HCT116 (cell line): ENCODE measurements around the gene TCF12. TPM values are rescaled to one million over a fixed set of nuclear protein-coding genes. Genes with fewer than 3 reads are reported as not detected.

Experiments
- ATAC-seq: fragments of 200-7000 bp; cut with Tn5 transposase; 2 replicates; pipeline ENCODE4 v1.9.1; 2020; ENCODE audit warnings: mild to moderate bottlenecking, moderate library complexity
- BruUV-seq: library from RNA; stranded (reverse); fragments of 400-500 nt; replicated peaks from 2 replicates; lab custom pipeline; 2021; lab: Mats Ljungman, UMichigan
- CTCF ChIA-PET: fragments of 300-600 bp; sonication (Branson Sonifier 250); formaldehyde crosslinking; loops from one replicate; lab custom pipeline; 2021; ENCODE audit warnings: antibody characterized with exemption; lab: Charles Lee
- POLR2A ChIA-PET: fragments of 300-600, 350-600 bp; sonication (Branson Sonifier 250); formaldehyde crosslinking; loops from one replicate; lab custom pipeline; 2021; ENCODE audit warnings: antibody characterized with exemption; lab: Charles Lee
- RAD21 ChIA-PET, 2 experiments: fragments of 300-600 bp; sonication (Branson Sonifier 250); formaldehyde crosslinking; loops; one replicate each; lab custom pipeline; 2023; ENCODE audit warnings: low total read pairs in 2 of 2; ENCODE audit not compliant: uncharacterized antibody in 2 of 2, unreplicated experiment in 2 of 2, low non-redundant PET in 1 of 2; lab: Charles Lee
- DNase-seq: peaks from one replicate; pipeline ENCODE4 v3.0.0-alpha.2; 2010; ENCODE audit warnings: low read depth, low spot score
- H2AFZ ChIP-seq: fragments of 200-600 bp; shearing (Covaris generic), sonication (generic); 2 replicates; pipeline ENCODE4 v1.6.1; 2017; ENCODE audit warnings: low read depth, mixed run types, mixed read lengths, antibody characterized with exemption, low read length; ENCODE audit not compliant: poor library complexity, severe bottlenecking
- H3K27ac ChIP-seq: 2 replicates; pipeline ENCODE4 v1.5.1; 2012; ENCODE audit warnings: low read depth, low read length
- H3K27me3 ChIP-seq: fragments of 200-600 bp; sonication (generic); 2 replicates; pipeline ENCODE4 v1.6.1; 2016; ENCODE audit warnings: mixed run types, low read length, mixed read lengths; ENCODE audit not compliant: insufficient read depth
- H3K36me3 ChIP-seq, 2 experiments: fragments of 200-500 bp in 1 of 2; fragments of 200-600 bp in 1 of 2; sonication (Bioruptor generic) in 1 of 2; sonication (generic) in 1 of 2; 2 replicates each; pipeline versions ENCODE4 v1.5.1 to v1.6.1; 2014 to 2016; ENCODE audit warnings: low read length in 2 of 2, inconsistent platforms in 1 of 2, mixed read lengths in 1 of 2, mixed run types in 1 of 2; ENCODE audit not compliant: insufficient read depth in 2 of 2, control insufficient read depth in 1 of 2
- H3K4me1 ChIP-seq, 2 experiments: fragments of 200-600 bp in 1 of 2; sonication (generic) in 1 of 2; 2 replicates each; pipeline versions ENCODE4 v1.5.1 to v1.6.1; 2012 to 2017; ENCODE audit warnings: low read length in 2 of 2, inconsistent platforms in 1 of 2, mild to moderate bottlenecking in 1 of 2, mixed read lengths in 1 of 2, mixed run types in 1 of 2, moderate library complexity in 1 of 2; ENCODE audit not compliant: insufficient read depth in 2 of 2, control insufficient read depth in 1 of 2
- H3K4me2 ChIP-seq: fragments of 200-600 bp; sonication (generic); 2 replicates; pipeline ENCODE4 v1.6.1; 2017; ENCODE audit warnings: mixed run types, low read length, mixed read lengths
- H3K4me3 ChIP-seq, 2 experiments: fragments of 200-600 bp in 1 of 2; sonication (generic) in 1 of 2; replicated peaks in 1 of 2; 2 replicates each; pipeline ENCODE4 v1.5.1; 2011 to 2016; ENCODE audit warnings: low read length in 2 of 2, control low read depth in 1 of 2, low read depth in 1 of 2, mild to moderate bottlenecking in 1 of 2, mixed read lengths in 1 of 2, mixed run types in 1 of 2
- H3K79me2 ChIP-seq: fragments of 200-600 bp; sonication (generic); 2 replicates; pipeline ENCODE4 v1.6.1; 2017; ENCODE audit warnings: mild to moderate bottlenecking, mixed run types, low read length, moderate library complexity, mixed read lengths; ENCODE audit not compliant: insufficient read depth
- H3K9ac ChIP-seq: fragments of 200-600 bp; sonication (generic); 2 replicates; pipeline ENCODE4 v1.6.1; 2016; ENCODE audit warnings: low read length, mixed read lengths
- H3K9me2 ChIP-seq: fragments of 200-600 bp; sonication (generic), shearing (Covaris generic); 2 replicates; pipeline ENCODE4 v1.6.1; 2017; ENCODE audit warnings: mixed run types, mild to moderate bottlenecking, moderate library complexity; ENCODE audit not compliant: insufficient read depth
- H3K9me3 ChIP-seq, 2 experiments: fragments of 200-500 bp in 1 of 2; fragments of 200-600 bp in 1 of 2; sonication (Bioruptor generic) in 1 of 2; sonication (generic) in 1 of 2; 2 replicates each; pipeline ENCODE4 v1.6.1; 2014 to 2017; ENCODE audit warnings: low read length in 2 of 2, mixed read lengths in 2 of 2, inconsistent platforms in 1 of 2, low read depth in 1 of 2, mild to moderate bottlenecking in 1 of 2, mixed run types in 1 of 2, moderate library complexity in 1 of 2; ENCODE audit not compliant: control insufficient read depth in 1 of 2, insufficient read depth in 1 of 2
- H4K20me1 ChIP-seq: fragments of 200-600 bp; sonication (generic), shearing (Covaris generic); 2 replicates; pipeline ENCODE4 v1.6.1; 2017; ENCODE audit warnings: mixed run types, mild to moderate bottlenecking, moderate library complexity; ENCODE audit not compliant: insufficient read depth
- ATF3 ChIP-seq: IDR thresholded peaks from 2 replicates; pipeline ENCODE4 v1.6.1; 2012
- CBX3 ChIP-seq: IDR thresholded peaks from 2 replicates; pipeline ENCODE4 v1.6.1; 2012; ENCODE audit warnings: low read depth
- CEBPB ChIP-seq: IDR thresholded peaks from 2 replicates; pipeline ENCODE4 v1.6.1; 2012; ENCODE audit warnings: low read depth
- CTCF ChIP-seq, 3 experiments: fragments of 200-600 bp in 1 of 3; sonication (generic) in 1 of 3; IDR thresholded peaks in 2 of 3; conservative IDR thresholded peaks in 1 of 3; 2 replicates each; pipeline ENCODE4 v1.5.1; 2012 to 2017; ENCODE audit warnings: low read depth in 2 of 3, low read length in 2 of 3, antibody characterized with exemption in 1 of 3, borderline replicate concordance in 1 of 3, control low read depth in 1 of 3, mild to moderate bottlenecking in 1 of 3, mixed read lengths in 1 of 3, mixed run types in 1 of 3, moderate library complexity in 1 of 3; ENCODE audit not compliant: insufficient read depth in 1 of 3
- EGR1 ChIP-seq: IDR thresholded peaks from 2 replicates; pipeline ENCODE4 v1.6.1; 2012; ENCODE audit warnings: low read depth
- ELF1 ChIP-seq: IDR thresholded peaks from 2 replicates; pipeline ENCODE4 v1.6.1; 2012; ENCODE audit warnings: low read depth, borderline replicate concordance
- EZH2 ChIP-seq: fragments of 200-600 bp; sonication (generic); IDR thresholded peaks from 2 replicates; pipeline ENCODE4 v1.6.1; 2017; ENCODE audit warnings: antibody characterized with exemption, mixed run types
- EZH2phosphoT487 ChIP-seq: fragments of 200-600 bp; IDR thresholded peaks from 2 replicates; pipeline ENCODE4 v1.6.1; 2018; ENCODE audit warnings: antibody characterized with exemption, borderline replicate concordance
- JUND ChIP-seq: IDR thresholded peaks from 2 replicates; pipeline ENCODE4 v1.6.1; 2012
- MAX ChIP-seq: IDR thresholded peaks from 2 replicates; pipeline ENCODE4 v1.6.1; 2012
- POLR2AphosphoS5 ChIP-seq: IDR thresholded peaks from 2 replicates; pipeline ENCODE4 v1.6.1; 2011; ENCODE audit warnings: mild to moderate bottlenecking, low read depth, low read length, moderate library complexity
- RAD21 ChIP-seq: IDR thresholded peaks from 2 replicates; pipeline ENCODE4 v1.6.1; 2012; ENCODE audit warnings: low read depth, mild to moderate bottlenecking
- REST ChIP-seq: IDR thresholded peaks from 2 replicates; pipeline ENCODE4 v1.6.1; 2012; ENCODE audit warnings: low read depth
- SIN3A ChIP-seq: IDR thresholded peaks from 2 replicates; pipeline ENCODE4 v1.6.1; 2012; ENCODE audit warnings: low read depth
- SP1 ChIP-seq: IDR thresholded peaks from 2 replicates; pipeline ENCODE4 v1.6.1; 2012; ENCODE audit warnings: low read depth
- SRF ChIP-seq: IDR thresholded peaks from 2 replicates; pipeline ENCODE4 v1.6.1; 2012; ENCODE audit warnings: low read depth
- TCF7L2 ChIP-seq: IDR thresholded peaks from 2 replicates; pipeline ENCODE4 v1.7.0; 2011; ENCODE audit warnings: borderline replicate concordance, inconsistent platforms; ENCODE audit not compliant: insufficient read depth, insufficient read length; ENCODE audit errors: extremely low read depth
- YY1 ChIP-seq: IDR thresholded peaks from 2 replicates; pipeline ENCODE4 v1.6.1; 2011; ENCODE audit warnings: low read length, low read depth, moderate library complexity, mild to moderate bottlenecking; ENCODE audit not compliant: insufficient replicate concordance; ENCODE audit errors: extremely low read depth
- ZFX ChIP-seq: fragments of 450-650 bp; IDR thresholded peaks from 2 replicates; pipeline ENCODE4 v1.6.1; 2017
- intact Hi-C: fragments of 100-400 bp; cut with micrococcal nuclease; formaldehyde crosslinking; loops from 2 replicates; pipeline ENCODE4 v1.10.0; 2022
- total RNA-seq: library from RNA; stranded (reverse); gene quantifications from one replicate; pipeline ENCODE4 v1.2.1, GENCODE V29; 2021; ENCODE audit not compliant: unreplicated experiment

TCF12 gene
- total RNA-seq, 1 experiment from 2014 or later, result 71.6 TPM

GRCh38 chr15:57286446-57287122 lies 368.1 kb downstream of the TCF12 start:
- TF ChIP-seq REST (no peak), CEBPB (no peak), CTCF (IDR thresholded peaks at IDR 0.05 in 2 of 3, conservative IDR thresholded peaks at IDR 0.05 in 1 of 3; ENCODE audit: borderline replicate concordance in 1 of 3, insufficient read depth in 1 of 3, low read depth in 2 of 3, low read length in 2 of 3) (no peak), EGR1 (no peak), SIN3A (no peak), ATF3 (no peak), JUND (no peak), CBX3 (no peak), RAD21 (no peak), TCF7L2 (no peak), EZH2phosphoT487 (no peak), POLR2AphosphoS5 (no peak), YY1 (no peak), EZH2 (no peak), ZFX (no peak), SRF (no peak), ELF1 (no peak), MAX (no peak), SP1 (no peak)
- H3K4me2 ChIP-seq, result no peak overlapping the region
- H4K20me1 ChIP-seq, result no peaks in the 10 kb centered on the region
- no peak overlapping the region for H2AFZ ChIP-seq
- H3K4me1 ChIP-seq, result no peaks in the 10 kb centered on the region
- no peaks in the 10 kb centered on the region for H3K9me3 ChIP-seq
- POLR2A ChIA-PET, result no interaction called here
- RAD21 ChIA-PET, result no interaction called here
- ATAC-seq (no peak), DNase-seq (no peak)
- H3K9ac ChIP-seq, result no peak overlapping the region
- peaks cover 0 to 4% of the 10 kb centered on the region in 2 experiments; a peak in 1 of 4 replicates for H3K36me3 ChIP-seq
- no peak overlapping the region for H3K4me3 ChIP-seq
- no peak overlapping the region for H3K27ac ChIP-seq
- H3K27me3 ChIP-seq, result no peaks in the 10 kb centered on the region
- CTCF ChIA-PET, result interaction anchor here (1.3 kb wide), 1 partner anchor 465 kb away, joined by 3 read pairs; no protein-coding TSS in a partner anchor
- H3K79me2 ChIP-seq, result no peaks in the 10 kb centered on the region
- BruUV-seq, result no TSS peak
- H3K9me2 ChIP-seq, result no peaks in the 10 kb centered on the region
- intact Hi-C loops, result loop anchor here (5.0 kb wide), 1 partner anchor 54 kb away; no protein-coding TSS in a partner anchor
